PC-9 (cell line): ENCODE measurements around the gene PRR5L. TPM values are rescaled to one million over a fixed set of nuclear protein-coding genes. Genes with fewer than 3 reads are reported as not detected.
A peak's percentile ranks its signal among the peaks of the same experiment; 100 is the strongest.

Experiments used
- BruUV-seq: library from RNA; stranded (reverse); fragments of 400-500 nt; replicated peaks from 2 replicates; lab custom pipeline; 2021; lab: Mats Ljungman, UMichigan
- CTCF ChIA-PET: fragments of 300-600 bp; sonication (Branson Sonifier 250); formaldehyde crosslinking; loops from one replicate; lab custom pipeline; 2022; ENCODE audit warnings: antibody characterized with exemption; lab: Charles Lee
- POLR2A ChIA-PET: fragments of 300-600 bp; sonication (Branson Sonifier 250); formaldehyde crosslinking; loops from one replicate; lab custom pipeline; 2022; ENCODE audit warnings: antibody characterized with exemption; ENCODE audit not compliant: unreplicated experiment; lab: Charles Lee
- DNase-seq, 2 experiments: peaks; one replicate each; pipeline versions ENCODE4 v3.0.0 to v3.0.0-alpha.2; 2015 to 2022; ENCODE audit warnings: mixed read lengths in 1 of 2
- H2AFZ ChIP-seq: fragments of 200-600 bp; sonication (generic); 2 replicates; pipeline ENCODE4 v1.8.1; 2017; ENCODE audit warnings: antibody characterized with exemption
- H3F3A ChIP-seq: fragments of 200-600 bp; sonication (generic); 2 replicates; pipeline ENCODE4 v1.8.1; 2017; ENCODE audit warnings: antibody characterized with exemption, mild to moderate bottlenecking, low read depth; ENCODE audit not compliant: insufficient read depth
- H3K27ac ChIP-seq: fragments of 200-600 bp; sonication (generic); 2 replicates; pipeline ENCODE4 v1.6.1; 2016; ENCODE audit warnings: mixed run types
- H3K27me3 ChIP-seq: fragments of 200-600 bp; sonication (generic); 2 replicates; pipeline ENCODE4 v1.6.1; 2016; ENCODE audit warnings: low read depth, mixed run types; ENCODE audit not compliant: insufficient read depth
- H3K36me3 ChIP-seq: fragments of 200-600 bp; sonication (generic); 2 replicates; pipeline ENCODE4 v1.6.1; 2016; ENCODE audit warnings: low read depth, mixed run types
- H3K4me1 ChIP-seq: fragments of 200-600 bp; sonication (generic); replicated peaks from 2 replicates; pipeline ENCODE4 v1.6.1; 2016; ENCODE audit warnings: mixed run types; ENCODE audit not compliant: insufficient read depth
- H3K4me2 ChIP-seq: fragments of 200-600 bp; sonication (generic); 2 replicates; pipeline ENCODE4 v1.6.1; 2017; ENCODE audit warnings: mixed run types
- H3K4me3 ChIP-seq: fragments of 200-600 bp; sonication (generic); 2 replicates; pipeline ENCODE4 v1.6.1; 2016; ENCODE audit warnings: mixed run types
- H3K79me2 ChIP-seq: fragments of 200-600 bp; sonication (generic); 2 replicates; pipeline ENCODE4 v1.6.1; 2017; ENCODE audit warnings: low read depth, mixed run types
- H3K9me2 ChIP-seq: fragments of 200-600 bp; sonication (generic); 2 replicates; pipeline ENCODE4 v1.8.1; 2017; ENCODE audit warnings: mild to moderate bottlenecking; ENCODE audit not compliant: insufficient read depth
- H3K9me3 ChIP-seq: fragments of 200-600 bp; sonication (generic); 2 replicates; pipeline ENCODE4 v1.8.1; 2016; ENCODE audit warnings: low read depth; ENCODE audit not compliant: insufficient read depth
- H4K20me1 ChIP-seq: fragments of 200-600 bp; sonication (generic); 2 replicates; pipeline ENCODE4 v1.8.1; 2017; ENCODE audit not compliant: insufficient read depth
- EZH2 ChIP-seq: fragments of 200-600 bp; sonication (generic); IDR thresholded peaks from 2 replicates; pipeline ENCODE4 v1.8.0; 2017; ENCODE audit warnings: antibody characterized with exemption, low read depth
- intact Hi-C: fragments of 100-400 bp; cut with micrococcal nuclease; formaldehyde crosslinking; loops from one replicate; pipeline ENCODE4 v1.10.0; 2022; ENCODE audit not compliant: unreplicated experiment
- total RNA-seq: library from RNA; stranded (reverse); gene quantifications from 2 replicates; pipeline ENCODE4 v1.2.3, GENCODE V29; 2021
- TF ChIP-seq, protein P1 (sequence below): fragments of 200-600 bp; sonication (generic); conservative IDR thresholded peaks from 2 replicates; pipeline ENCODE4 v1.6.1; 2017; ENCODE audit warnings: mixed run types, antibody characterized with exemption, mild to moderate bottlenecking, moderate library complexity

PRR5L gene
- total RNA-seq, 1 experiment from 2014 or later: 5.1 TPM

DNA sequence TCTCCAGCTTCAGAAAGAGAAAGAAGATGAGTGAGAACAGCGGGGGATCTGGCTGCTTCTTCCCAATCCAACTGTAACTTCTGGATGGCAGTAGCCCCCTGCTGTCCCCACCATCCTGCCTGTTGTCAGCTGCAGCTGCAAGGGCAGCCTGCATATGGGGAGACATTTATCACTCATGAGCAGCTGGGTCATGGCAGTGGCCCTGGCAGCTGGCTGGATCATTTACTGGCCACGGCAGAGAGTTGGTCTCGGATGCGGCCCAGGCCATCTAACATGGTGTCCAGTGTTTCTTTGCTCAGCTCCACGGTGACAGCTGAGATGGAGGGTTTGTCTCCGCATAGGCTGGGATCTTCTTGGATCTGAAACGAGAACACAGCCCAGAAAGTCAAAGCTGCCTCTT lies 21.7 kb upstream of the PRR5L start:
- Histone ChIP-seq H3K36me3 (no peaks in the 10 kb centered on the region), H3K9me2 (no peaks in the 10 kb centered on the region), H3K79me2 (no peaks in the 10 kb centered on the region), H3K4me3 (no peak overlapping the region), H3K4me1 (no peaks in the 10 kb centered on the region), H3K4me2 (no peak overlapping the region), H3K9me3 (no peaks in the 10 kb centered on the region), H3K27me3 (no peaks in the 10 kb centered on the region), H4K20me1 (0 out of 2 replicates have a peak, but pooled peaks cover 3% of the 10 kb centered on the region), H3K27ac (no peak overlapping the region), H3F3A (no peaks in the 10 kb centered on the region), H2AFZ (no peak overlapping the region)
- no TSS peak for BruUV-seq
- CTCF ChIA-PET: no interaction called here
- no peak for DNase-seq
- intact Hi-C loops: no loop called here
- TF ChIP-seq EZH2: no peak
- TF ChIP-seq, protein P1, sequence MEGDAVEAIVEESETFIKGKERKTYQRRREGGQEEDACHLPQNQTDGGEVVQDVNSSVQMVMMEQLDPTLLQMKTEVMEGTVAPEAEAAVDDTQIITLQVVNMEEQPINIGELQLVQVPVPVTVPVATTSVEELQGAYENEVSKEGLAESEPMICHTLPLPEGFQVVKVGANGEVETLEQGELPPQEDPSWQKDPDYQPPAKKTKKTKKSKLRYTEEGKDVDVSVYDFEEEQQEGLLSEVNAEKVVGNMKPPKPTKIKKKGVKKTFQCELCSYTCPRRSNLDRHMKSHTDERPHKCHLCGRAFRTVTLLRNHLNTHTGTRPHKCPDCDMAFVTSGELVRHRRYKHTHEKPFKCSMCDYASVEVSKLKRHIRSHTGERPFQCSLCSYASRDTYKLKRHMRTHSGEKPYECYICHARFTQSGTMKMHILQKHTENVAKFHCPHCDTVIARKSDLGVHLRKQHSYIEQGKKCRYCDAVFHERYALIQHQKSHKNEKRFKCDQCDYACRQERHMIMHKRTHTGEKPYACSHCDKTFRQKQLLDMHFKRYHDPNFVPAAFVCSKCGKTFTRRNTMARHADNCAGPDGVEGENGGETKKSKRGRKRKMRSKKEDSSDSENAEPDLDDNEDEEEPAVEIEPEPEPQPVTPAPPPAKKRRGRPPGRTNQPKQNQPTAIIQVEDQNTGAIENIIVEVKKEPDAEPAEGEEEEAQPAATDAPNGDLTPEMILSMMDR: no peak
- POLR2A ChIA-PET: no interaction called here

DNA sequence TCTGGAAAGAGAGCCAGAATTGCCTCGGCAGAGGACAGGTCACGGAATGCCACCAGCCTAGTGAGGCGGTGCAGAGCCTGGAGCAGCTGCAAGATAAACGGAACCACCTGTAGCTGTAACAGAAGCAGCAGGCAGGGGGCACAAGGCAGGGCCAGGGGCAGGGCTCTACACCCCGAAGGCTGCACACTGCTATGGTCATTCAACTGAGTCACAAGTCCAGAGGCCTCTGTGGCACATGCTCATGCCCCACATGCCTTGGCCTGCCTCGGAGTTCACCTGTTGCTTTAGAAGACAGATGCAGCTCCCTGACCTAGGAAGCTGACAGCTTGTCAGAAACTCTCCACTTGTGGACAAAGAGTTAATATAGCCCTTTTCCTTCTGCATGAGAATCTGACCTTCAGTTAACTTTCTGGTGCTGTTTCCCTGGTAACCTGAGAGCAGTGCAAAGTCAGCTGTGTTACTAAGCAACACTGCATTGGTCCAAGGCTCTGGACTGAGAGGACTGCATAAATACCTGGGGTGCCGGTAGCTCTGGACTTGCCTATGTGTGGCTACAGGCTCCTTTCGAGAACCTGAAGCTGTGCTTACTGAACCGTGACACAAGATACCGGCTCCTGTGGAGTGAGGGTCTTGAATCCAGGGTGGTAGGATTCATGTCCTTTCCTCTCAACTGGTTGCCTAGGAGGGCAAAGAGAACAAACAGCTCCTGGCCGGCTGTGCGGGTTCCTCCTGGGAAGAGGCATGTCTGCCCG lies 17.4 kb upstream of the PRR5L start:
- no peak for DNase-seq
- Histone ChIP-seq H3F3A (no peaks in the 10 kb centered on the region), H3K27ac (no peak overlapping the region), H3K27me3 (no peaks in the 10 kb centered on the region), H3K4me1 (no peaks in the 10 kb centered on the region), H3K36me3 (no peaks in the 10 kb centered on the region), H3K4me2 (no peak overlapping the region), H3K4me3 (no peak overlapping the region), H3K9me2 (no peaks in the 10 kb centered on the region), H2AFZ (no peak overlapping the region), H4K20me1 (0 out of 2 replicates have a peak, but pooled peaks cover 3% of the 10 kb centered on the region), H3K79me2 (0 out of 2 replicates have a peak, but pooled peaks cover 5% of the 10 kb centered on the region), H3K9me3 (no peaks in the 10 kb centered on the region)
- no TSS peak for BruUV-seq
- intact Hi-C loops: no loop called here
- TF ChIP-seq, protein P1: 0 out of 2 replicates have a peak, but pooled peaks have one; percentile 20
- TF ChIP-seq EZH2: no peak
- ChIA-PET CTCF (interaction anchor here (1.0 kb wide), 1 partner anchor 457 kb away, joined by 5 read pairs; no protein-coding TSS in a partner anchor), POLR2A (no interaction called here)

DNA sequence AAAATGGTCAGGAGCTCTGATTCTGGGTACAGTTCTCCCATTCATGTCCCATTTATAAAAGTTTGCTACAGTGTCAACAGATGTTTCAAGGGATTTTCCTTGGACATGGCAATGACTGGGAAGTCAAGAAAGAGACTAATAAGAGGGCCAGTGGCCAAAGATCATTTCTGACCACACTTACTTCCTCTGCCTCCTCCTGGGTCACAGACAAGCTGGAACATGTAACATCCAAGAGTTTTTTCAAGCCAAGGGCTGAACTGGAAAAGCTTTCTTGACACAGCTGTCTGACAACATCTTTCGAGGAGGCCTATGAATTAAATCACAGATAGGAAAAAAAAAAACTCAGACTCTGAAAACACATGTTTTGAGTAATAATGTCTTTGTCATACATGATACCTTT lies 15.6 kb upstream of the PRR5L start:
- H3K9me3 ChIP-seq: no peaks in the 10 kb centered on the region
- no peak overlapping the region for H2AFZ ChIP-seq
- no peak for DNase-seq
- peaks cover 12% of the 10 kb centered on the region; the same call in 1 of the 2 replicates for H3K79me2 ChIP-seq
- intact Hi-C loops: no loop called here
- no peak for TF ChIP-seq EZH2
- TF ChIP-seq, protein P1: no peak
- ChIA-PET CTCF (interaction anchor here (0.5 kb wide), 1 partner anchor 225 kb away, joined by 6 read pairs; no protein-coding TSS in a partner anchor), POLR2A (interaction anchor here (0.6 kb wide), 1 partner anchor 1354 kb away, joined by 7 read pairs; no protein-coding TSS in a partner anchor)
- H4K20me1 ChIP-seq: 0 out of 2 replicates have a peak, but pooled peaks cover 3% of the 10 kb centered on the region
- no peak overlapping the region for H3K4me3 ChIP-seq
- H3K4me2 ChIP-seq: no peak overlapping the region
- H3K36me3 ChIP-seq: no peaks in the 10 kb centered on the region
- H3K27ac ChIP-seq: no peak overlapping the region
- no TSS peak for BruUV-seq
- H3F3A ChIP-seq: no peaks in the 10 kb centered on the region
- H3K27me3 ChIP-seq: no peaks in the 10 kb centered on the region
- no peaks in the 10 kb centered on the region for H3K9me2 ChIP-seq
- H3K4me1 ChIP-seq: no peaks in the 10 kb centered on the region
